ENCODE results near the gene TYRP1. TPM values are rescaled to one million over a fixed set of nuclear protein-coding genes. Genes with fewer than 3 reads are reported as not detected.

TYRP1 gene
- polyA plus RNA-seq, 1 donor from 2014 or later = not detected

GRCh38 chr9:12659220-12659619 is 34.0 kb upstream of the TYRP1 start:
- Histone ChIP-seq H3K9ac (ENCODE audit: low read length) (no peak overlapping the region), H3K4me3 (ENCODE audit: low read length) (no peak overlapping the region), H3F3A (ENCODE audit: insufficient read depth, low read length, poor library complexity, severe bottlenecking) (no peaks in the 10 kb centered on the region), H3K4me2 (ENCODE audit: low read length) (no peak overlapping the region), H3K36me3 (ENCODE audit: insufficient read depth, low read length) (no peaks in the 10 kb centered on the region), H3K9me3 (ENCODE audit: low read length) (no peaks in the 10 kb centered on the region), H2AFZ (ENCODE audit: low read depth, low read length) (no peak overlapping the region), H3K79me2 (replicated peaks; ENCODE audit: insufficient read depth, low read length) (no peaks in the 10 kb centered on the region), H3K27ac (ENCODE audit: low read length) (no peak overlapping the region), H4K20me1 (ENCODE audit: insufficient read depth) (no peaks in the 10 kb centered on the region), H3K9me2 (ENCODE audit: insufficient read depth, low read length) (no peaks in the 10 kb centered on the region), H3K27me3 (ENCODE audit: insufficient read depth, low read depth, low read length) (no peaks in the 10 kb centered on the region)
- TF ChIP-seq SMC3 (conservative IDR thresholded peaks at IDR 0.05; ENCODE audit: poor library complexity) (no peak), CTCF (IDR thresholded peaks at IDR 0.05; ENCODE audit: poor library complexity, severe bottlenecking) (no peak), POLR2AphosphoS5 (IDR thresholded peaks at IDR 0.05) (no peak), TAF1 (IDR thresholded peaks at IDR 0.05; ENCODE audit: low read depth) (no peak), EZH2 (IDR thresholded peaks at IDR 0.05; ENCODE audit: borderline replicate concordance, insufficient read depth, low read length, poor library complexity, severe bottlenecking) (no peak), EP300 (conservative IDR thresholded peaks at IDR 0.05; ENCODE audit: poor library complexity, severe bottlenecking) (no peak), RAD21 (conservative IDR thresholded peaks at IDR 0.05) (no peak), MXI1 (conservative IDR thresholded peaks at IDR 0.05; ENCODE audit: poor library complexity, severe bottlenecking) (no peak), REST (IDR thresholded peaks at IDR 0.05; ENCODE audit: borderline replicate concordance) (no peak)

- no peaks in the 10 kb centered on the region for H3K36me3 ChIP-seq (ENCODE audit: insufficient read depth, low read length)
- TF ChIP-seq SMC3 (conservative IDR thresholded peaks at IDR 0.05; ENCODE audit: poor library complexity) (no peak), EZH2 (IDR thresholded peaks at IDR 0.05; ENCODE audit: borderline replicate concordance, insufficient read depth, low read length, poor library complexity, severe bottlenecking) (no peak), REST (IDR thresholded peaks at IDR 0.05; ENCODE audit: borderline replicate concordance) (no peak), CTCF (IDR thresholded peaks at IDR 0.05; ENCODE audit: poor library complexity, severe bottlenecking) (no peak), POLR2AphosphoS5 (IDR thresholded peaks at IDR 0.05) (no peak), RAD21 (conservative IDR thresholded peaks at IDR 0.05) (no peak), EP300 (conservative IDR thresholded peaks at IDR 0.05; ENCODE audit: poor library complexity, severe bottlenecking) (no peak), MXI1 (conservative IDR thresholded peaks at IDR 0.05; ENCODE audit: poor library complexity, severe bottlenecking) (no peak), TAF1 (IDR thresholded peaks at IDR 0.05; ENCODE audit: low read depth) (no peak)
- H3K9me2 ChIP-seq (ENCODE audit: insufficient read depth, low read length) = no peaks in the 10 kb centered on the region
- no peak overlapping the region for H2AFZ ChIP-seq (ENCODE audit: low read depth, low read length)
- H3K4me3 ChIP-seq (ENCODE audit: low read length) = no peak overlapping the region
- no peaks in the 10 kb centered on the region for H3K27me3 ChIP-seq (ENCODE audit: insufficient read depth, low read depth, low read length)
- no peaks in the 10 kb centered on the region for H3K9me3 ChIP-seq (ENCODE audit: low read length)
- no peak overlapping the region for H3K27ac ChIP-seq (ENCODE audit: low read length)
- H3K9ac ChIP-seq (ENCODE audit: low read length) = no peak overlapping the region
- no peaks in the 10 kb centered on the region for H3K79me2 ChIP-seq (replicated peaks; ENCODE audit: insufficient read depth, low read length)
- no peaks in the 10 kb centered on the region for H3F3A ChIP-seq (ENCODE audit: insufficient read depth, low read length, poor library complexity, severe bottlenecking)
- H3K4me2 ChIP-seq (ENCODE audit: low read length) = no peak overlapping the region
- H4K20me1 ChIP-seq (ENCODE audit: insufficient read depth) = no peaks in the 10 kb centered on the region
These were observed 26.4 kb upstream of the TYRP1 start for GRCh38 chr9:12666813-12667212.
